ENCODE results near the gene NBEAL2.

Gene NBEAL2

GRCh38 chr3:47042231-47042791 lies 62.8 kb downstream of the NBEAL2 start:
- no peak for DNase-seq (ENCODE audit: low read depth)

GRCh38 chr3:47047069-47047468 lies 67.6 kb downstream of the NBEAL2 start:
- no peak for DNase-seq (ENCODE audit: low read depth)

GRCh38 chr3:47047673-47048072 lies 68.2 kb downstream of the NBEAL2 start:
- no peak for DNase-seq (ENCODE audit: low read depth)

- no peak for DNase-seq (ENCODE audit: low read depth)
Measured at GRCh38 chr3:47054412-47054811, 74.9 kb downstream of the NBEAL2 start.

- no peak for DNase-seq (ENCODE audit: low read depth)
Measured at GRCh38 chr3:47056705-47057104, 77.2 kb downstream of the NBEAL2 start.

GRCh38 chr3:47057212-47057671 lies 77.8 kb downstream of the NBEAL2 start:
- peak; percentile 36 for DNase-seq (ENCODE audit: low read depth)
